PFSK-1 (cell line): ENCODE measurements around the gene MIB1.

Experiments
- FOXP2 ChIP-seq: optimal IDR thresholded peaks from 2 replicates; pipeline ENCODE3; 2011; ENCODE audit warnings: borderline replicate concordance, control low read depth, inconsistent platforms; ENCODE audit not compliant: insufficient read depth; ENCODE audit errors: extremely low read length, extremely low read depth
- POLR2AphosphoS5 ChIP-seq: IDR thresholded peaks from 2 replicates; pipeline ENCODE4 v1.6.1; 2012; ENCODE audit warnings: low read depth, mild to moderate bottlenecking, control low read depth, low read length, moderate library complexity
- REST ChIP-seq, 2 experiments: IDR thresholded peaks; 2 replicates each; pipeline versions ENCODE4 v1.6.1 to v1.8.0; 2011 to 2012; ENCODE audit warnings: low read depth in 2 of 2, low read length in 2 of 2, control low read depth in 1 of 2, inconsistent platforms in 1 of 2, mild to moderate bottlenecking in 1 of 2, moderate library complexity in 1 of 2; ENCODE audit not compliant: insufficient read depth in 1 of 2
- SIN3A ChIP-seq: IDR thresholded peaks from 2 replicates; pipeline ENCODE4 v1.6.1; 2012; ENCODE audit warnings: mild to moderate bottlenecking, low read length, moderate library complexity, borderline replicate concordance; ENCODE audit not compliant: insufficient read depth
- TAF1 ChIP-seq: IDR thresholded peaks from 2 replicates; pipeline ENCODE4 v1.6.1; 2012; ENCODE audit warnings: low read length, control low read depth, borderline replicate concordance; ENCODE audit not compliant: insufficient read depth

MIB1 gene

GRCh38 chr18:21896732-21897336 lies 156.2 kb downstream of the MIB1 start:
- no peak for TF ChIP-seq FOXP2
- TF ChIP-seq SIN3A = no peak
- TF ChIP-seq POLR2AphosphoS5 = no peak
- no peak for TF ChIP-seq REST (IDR thresholded peaks at IDR 0.05; ENCODE audit: insufficient read depth in 1 of 2, low read depth in 2 of 2, low read length in 2 of 2)

GRCh38 chr18:21897811-21898210 lies 157.2 kb downstream of the MIB1 start:
- TF ChIP-seq SIN3A = no peak
- TF ChIP-seq FOXP2 = no peak
- TF ChIP-seq TAF1 = no peak
- TF ChIP-seq POLR2AphosphoS5 = no peak
- no peak for TF ChIP-seq REST (IDR thresholded peaks at IDR 0.05; ENCODE audit: insufficient read depth in 1 of 2, low read depth in 2 of 2, low read length in 2 of 2)

- no peak for TF ChIP-seq SIN3A
- no peak for TF ChIP-seq REST (IDR thresholded peaks at IDR 0.05; ENCODE audit: insufficient read depth in 1 of 2, low read depth in 2 of 2, low read length in 2 of 2)
- TF ChIP-seq FOXP2 = no peak
- TF ChIP-seq POLR2AphosphoS5 = no peak
- no peak for TF ChIP-seq TAF1
Observed at GRCh38 chr18:21900605-21901352, 160.2 kb downstream of the MIB1 start.

- TF ChIP-seq REST (IDR thresholded peaks at IDR 0.05; ENCODE audit: insufficient read depth in 1 of 2, low read depth in 2 of 2, low read length in 2 of 2) (no peak), TAF1 (no peak), FOXP2 (no peak), POLR2AphosphoS5 (no peak), SIN3A (no peak)
Observed at GRCh38 chr18:21901423-21901945, 160.9 kb downstream of the MIB1 start.

- TF ChIP-seq SIN3A (no peak), POLR2AphosphoS5 (no peak), REST (IDR thresholded peaks at IDR 0.05; ENCODE audit: insufficient read depth in 1 of 2, low read depth in 2 of 2, low read length in 2 of 2) (no peak), FOXP2 (no peak), TAF1 (no peak)
Observed at GRCh38 chr18:21903709-21904108, 163.1 kb downstream of the MIB1 start.
